Myocyte (in vitro differentiated cells): ENCODE results near the gene HECTD2. TPM values are rescaled to one million over a fixed set of nuclear protein-coding genes. Genes with fewer than 3 reads are reported as not detected.
A peak's percentile ranks its signal among the peaks of the same experiment; 100 is the strongest.
"Not testable (repeated sequence)": the region's sequence is repeated elsewhere in the genome, so short reads cannot be mapped to it uniquely, and the experiment has no call there.

Experiments used
- DNase-seq: peaks from one replicate; pipeline ENCODE4 v3.0.0-alpha.2; 2012; ENCODE audit warnings: low read depth
- total RNA-seq: library from RNA; depleted of rRNA; stranded (reverse); fragments of >200 nt; gene quantifications from 2 replicates; pipeline ENCODE4 v1.2.3, GENCODE V29; 2014

Gene HECTD2
- total RNA-seq, 1 donor from 2014 or later, result 11.8 TPM

DNA sequence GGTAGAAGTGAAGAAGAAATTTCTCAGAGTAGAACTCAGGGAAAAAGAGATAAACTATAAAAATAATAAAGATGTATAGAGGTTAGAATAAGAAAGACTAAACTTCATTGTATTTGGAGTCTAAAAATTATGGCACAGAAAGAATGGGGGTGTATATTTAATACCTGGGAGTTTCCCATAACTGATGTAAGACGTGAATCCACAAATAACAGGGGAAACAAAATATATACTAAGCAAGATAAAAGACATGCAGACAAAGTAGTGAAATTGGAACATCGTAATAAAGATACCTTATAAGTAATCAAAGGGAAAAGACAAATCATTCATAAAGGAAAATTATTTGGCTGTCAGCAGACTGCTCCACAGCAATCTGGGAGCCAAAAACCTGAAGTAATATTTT is 62.8 kb downstream of the HECTD2 start:
- DNase-seq, result no peak

DNA sequence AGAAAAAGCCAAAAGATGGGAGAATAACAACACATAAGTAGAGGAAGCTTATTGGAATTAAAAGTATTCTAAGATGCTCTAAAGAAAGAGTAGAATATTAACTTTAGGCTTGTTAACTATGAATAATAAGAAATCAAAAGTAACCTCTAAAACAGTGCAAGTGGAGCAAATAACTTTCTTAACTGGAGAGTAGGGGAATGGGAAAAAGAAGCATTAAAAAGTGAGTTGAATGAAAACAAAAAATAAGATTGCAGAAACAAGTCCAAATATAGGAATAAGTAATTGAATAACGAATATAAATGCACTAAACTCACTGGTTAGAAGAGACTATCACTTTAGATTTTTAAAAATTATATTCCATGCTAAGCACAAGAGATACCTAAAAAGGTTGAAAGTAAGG is 63.9 kb downstream of the HECTD2 start:
- no peak for DNase-seq

DNA sequence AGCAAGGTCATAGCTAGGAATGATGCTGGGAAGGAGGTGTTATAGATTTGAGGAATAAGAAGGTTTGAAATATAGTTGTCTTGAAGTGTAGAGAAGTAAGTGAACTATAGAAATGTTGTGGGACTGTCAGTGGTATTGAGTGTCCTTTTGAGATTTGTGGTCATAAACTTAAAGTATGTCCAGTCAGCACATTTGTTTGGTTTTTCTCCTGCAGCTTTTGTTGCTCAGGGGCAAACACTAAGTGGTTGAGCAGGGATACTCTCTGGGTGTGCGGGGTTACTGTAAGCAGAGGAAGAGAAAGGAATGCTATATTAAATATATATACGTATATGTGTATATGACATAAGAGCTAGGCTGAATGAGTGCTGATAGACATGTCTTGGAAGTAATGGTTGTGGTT is 67.1 kb downstream of the HECTD2 start:
- no peak for DNase-seq

DNA sequence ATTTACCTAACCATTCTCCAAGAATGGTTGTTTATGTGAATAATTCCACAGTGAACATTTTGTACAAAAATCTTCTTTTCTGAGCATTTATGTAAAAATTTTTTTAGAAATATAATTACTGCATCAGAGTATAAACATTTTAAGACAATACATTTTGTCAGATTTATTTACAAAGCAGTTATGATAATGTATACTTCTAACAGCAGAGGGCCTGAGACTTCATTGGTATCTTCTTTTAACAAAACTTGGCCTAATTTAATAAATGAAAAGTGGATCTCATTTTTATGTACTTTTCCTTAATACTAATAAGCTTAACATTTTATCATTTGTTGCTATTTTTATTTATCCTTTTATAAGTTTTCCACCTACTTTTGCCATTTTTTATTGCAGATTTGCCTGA is 69.4 kb downstream of the HECTD2 start:
- DNase-seq, result no peak

DNA sequence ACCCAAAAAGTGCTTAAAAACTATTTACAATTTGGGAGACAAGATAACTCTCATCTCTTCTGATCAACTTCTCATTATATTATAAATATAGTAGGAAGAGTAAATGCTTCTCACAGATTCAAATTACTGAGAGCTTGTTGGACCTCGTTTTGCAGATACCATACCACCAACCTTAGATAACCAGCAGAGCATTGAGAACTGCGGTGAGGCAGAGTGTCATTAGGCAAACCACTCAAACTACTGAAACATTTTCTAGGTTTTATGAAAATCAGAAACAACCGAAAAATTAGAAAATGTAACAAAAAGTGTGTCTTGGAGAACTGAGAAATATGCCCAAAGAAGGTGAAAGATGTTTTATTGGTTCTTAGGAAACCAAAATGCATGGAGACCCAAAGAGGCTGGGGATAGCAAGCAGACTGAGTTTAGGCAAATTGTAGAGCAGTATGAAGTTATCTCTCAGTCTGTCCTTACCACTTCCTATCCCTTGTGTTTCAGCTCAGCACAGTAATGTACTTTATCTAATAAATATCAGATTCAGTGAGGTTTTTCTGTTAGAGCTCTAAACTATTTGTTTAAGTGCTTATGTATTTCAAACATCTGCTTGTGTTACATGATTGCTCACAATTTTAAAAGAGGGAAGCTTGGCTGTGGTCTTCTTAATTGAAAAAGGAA is 77.9 kb downstream of the HECTD2 start:
- DNase-seq, result no peak

DNA sequence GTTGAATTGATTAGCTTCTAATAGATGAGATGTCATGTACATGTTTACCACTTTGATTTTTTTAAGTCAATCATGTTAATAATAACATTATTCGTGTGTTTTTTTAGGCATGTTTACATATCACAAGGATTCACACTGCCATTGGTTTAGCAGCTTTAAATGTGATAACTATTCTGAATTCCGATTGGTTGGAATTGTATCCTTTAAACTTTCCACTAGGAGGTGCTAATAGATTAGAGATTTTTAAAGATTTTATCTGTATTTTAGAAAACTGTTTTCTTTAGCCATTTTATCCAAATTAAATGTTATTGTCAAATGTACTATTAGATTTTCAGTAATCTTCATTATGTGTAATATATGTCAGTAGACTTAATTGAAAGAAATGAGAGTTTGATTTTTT is 83.2 kb downstream of the HECTD2 start:
- peak; percentile 54 for DNase-seq

DNA sequence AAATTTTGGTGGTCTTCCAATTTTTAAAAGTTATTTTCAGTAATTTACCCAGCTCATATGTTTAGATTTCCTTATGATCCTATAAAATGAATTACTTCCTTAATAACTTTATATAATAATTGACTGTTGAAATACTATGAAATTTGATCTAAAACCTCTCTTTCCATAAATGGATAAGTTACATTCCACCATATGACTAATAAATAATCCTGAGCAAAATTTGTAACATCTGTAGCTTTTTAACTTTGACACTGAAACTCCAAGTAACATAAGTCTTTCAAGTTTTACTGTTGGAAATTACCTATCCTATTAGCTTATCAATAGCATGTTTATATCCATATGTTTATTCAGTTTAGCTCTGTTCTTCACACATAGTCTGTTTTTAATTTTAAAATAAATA is 85.3 kb downstream of the HECTD2 start:
- DNase-seq, result no peak

DNA sequence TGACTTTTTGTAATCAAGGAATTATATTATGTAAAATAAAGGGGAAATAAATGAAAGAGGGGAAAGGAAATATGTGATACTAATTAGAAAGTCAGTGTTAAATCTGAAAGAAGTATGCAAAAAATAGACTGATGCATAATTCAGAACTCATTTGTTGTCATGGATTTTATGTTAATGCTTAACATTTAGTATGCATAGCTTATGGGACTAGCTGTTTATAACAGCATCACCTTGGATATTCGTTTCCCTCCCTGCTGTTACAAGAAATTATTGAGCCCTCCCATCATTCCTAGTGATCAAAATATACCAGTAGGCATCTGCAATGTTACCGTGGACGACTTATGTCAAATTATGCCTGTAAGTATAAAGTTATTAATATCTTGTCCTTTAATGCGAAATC is 85.9 kb downstream of the HECTD2 start:
- no peak for DNase-seq

DNA sequence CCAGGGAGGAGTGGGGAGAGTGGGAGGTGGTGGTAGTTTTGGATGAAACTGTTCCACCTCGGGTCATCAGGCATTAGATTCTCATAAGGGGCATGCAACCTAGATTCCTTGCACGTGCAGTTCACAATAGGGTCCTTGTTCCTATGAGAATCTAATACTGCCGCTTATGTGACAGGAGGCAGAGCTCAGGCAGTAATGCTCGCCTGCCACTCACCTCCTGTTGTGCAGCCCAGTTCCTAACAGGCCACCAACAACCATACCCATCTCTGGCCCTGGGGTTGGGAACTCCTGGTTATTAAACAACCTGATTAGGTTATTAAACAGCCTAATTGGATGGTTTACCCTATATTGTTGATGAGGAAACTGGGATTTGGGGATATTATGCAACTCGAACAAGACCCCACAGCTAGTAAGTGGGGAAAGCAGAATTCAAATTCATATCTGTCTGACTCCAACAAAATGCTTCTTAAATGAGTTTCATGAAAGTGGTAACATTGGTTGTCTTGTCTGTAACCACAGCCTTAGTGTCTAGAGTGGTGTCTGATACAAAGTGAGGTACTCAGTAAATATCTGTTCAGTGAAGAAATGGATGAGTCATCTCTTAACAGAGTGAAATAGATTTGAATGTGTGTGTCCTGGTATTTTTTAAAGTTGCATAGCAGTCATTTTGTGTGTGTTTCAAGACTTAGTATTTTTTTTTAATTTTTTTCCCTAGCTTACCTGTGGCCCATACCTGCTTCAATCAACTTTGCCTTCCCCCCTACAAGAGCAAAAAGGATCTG is 101.6 kb downstream of the HECTD2 start:
- DNase-seq, result peak; percentile 63

DNA sequence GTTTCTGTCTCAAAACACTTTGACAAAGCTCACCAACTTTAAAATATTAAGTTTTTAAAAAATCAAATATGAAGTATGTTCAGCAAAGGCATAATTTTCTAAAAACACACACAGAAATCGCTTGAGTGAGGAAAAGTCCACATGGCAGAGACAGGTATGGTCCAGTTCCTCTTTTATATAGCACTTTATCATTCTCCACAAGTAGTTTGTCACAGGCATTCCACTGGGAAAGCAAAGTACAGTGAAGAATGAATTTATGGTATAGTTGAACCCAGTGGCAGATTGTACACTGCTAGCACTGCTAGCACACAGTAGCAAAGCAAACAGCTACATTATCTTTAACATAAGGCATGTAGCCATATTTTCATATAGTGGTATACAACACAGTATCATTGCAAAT is 102.3 kb downstream of the HECTD2 start:
- no peak for DNase-seq

DNA sequence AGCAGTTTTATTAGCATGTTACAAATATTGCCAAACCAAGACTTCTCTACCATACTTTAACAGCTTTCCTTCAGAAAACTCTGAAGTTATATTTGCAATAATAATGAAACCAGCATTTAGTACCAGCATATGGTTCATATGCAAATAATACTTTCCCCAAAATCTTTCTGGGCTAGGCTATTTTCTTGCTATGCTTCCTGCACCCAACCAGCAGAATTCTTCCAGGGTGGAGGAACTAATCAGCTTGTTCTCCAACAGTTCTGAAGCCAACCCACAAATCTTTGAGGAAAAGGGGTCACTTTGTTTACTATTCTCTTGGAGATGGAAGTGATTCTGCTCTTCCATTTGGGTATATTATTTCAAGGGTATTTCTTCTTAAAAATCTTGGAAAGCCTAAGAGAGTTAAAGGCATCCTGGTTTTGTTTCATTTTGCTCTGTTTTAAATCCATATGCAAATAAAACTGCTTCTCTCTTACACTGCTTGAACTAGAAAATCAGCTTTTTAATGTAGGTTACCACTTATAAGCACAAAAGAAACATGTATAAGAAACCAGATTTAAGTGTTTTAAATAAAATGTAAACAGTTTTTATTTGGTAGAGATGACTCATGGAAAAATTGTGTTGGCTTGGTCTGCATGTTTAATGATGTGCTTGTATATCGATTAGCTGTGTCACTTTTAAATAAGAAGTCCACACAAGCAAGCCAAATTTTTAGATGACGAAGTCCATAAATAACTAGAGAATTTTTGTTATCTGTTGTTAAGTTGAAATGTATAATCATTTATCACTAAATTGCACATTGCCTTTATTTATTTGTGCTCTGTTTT is 103.7 kb downstream of the HECTD2 start:
- no peak for DNase-seq

DNA sequence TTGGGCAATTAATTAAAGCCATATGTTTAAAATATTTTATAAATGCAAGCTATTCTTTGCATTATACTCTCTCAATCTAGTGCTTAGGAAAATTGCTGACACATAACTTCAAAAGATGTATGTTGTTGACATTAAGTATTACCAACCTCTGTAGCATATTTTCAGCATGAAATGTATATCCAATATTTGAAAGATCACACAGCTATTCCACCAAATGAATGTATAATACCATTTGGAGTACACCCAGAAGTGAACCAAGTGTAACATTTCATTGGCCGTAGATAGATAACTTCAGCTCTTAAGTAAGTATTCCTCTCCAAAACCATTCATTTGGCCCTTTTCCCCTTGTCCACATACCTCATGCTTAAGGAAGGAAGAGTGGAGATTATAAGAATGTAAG is 104.6 kb downstream of the HECTD2 start:
- no peak for DNase-seq

DNA sequence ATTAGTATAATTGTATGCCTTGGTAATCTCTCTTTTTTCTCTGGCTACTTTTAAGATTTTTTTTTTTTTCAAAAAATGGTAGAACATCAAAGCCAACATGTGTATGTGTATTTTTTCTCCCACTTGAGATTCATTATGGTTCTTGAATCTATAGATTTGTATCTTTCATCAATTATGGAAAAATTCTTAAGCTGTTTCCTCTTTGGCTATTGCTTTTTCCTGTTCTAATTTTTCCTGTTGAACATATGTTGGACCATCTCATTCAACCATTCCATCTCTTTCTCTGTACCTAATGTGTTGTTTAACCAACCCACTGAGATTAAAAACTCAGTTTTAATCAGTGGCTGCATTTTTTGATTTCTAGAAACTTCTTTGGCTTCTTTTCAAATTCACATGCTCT is 107.2 kb downstream of the HECTD2 start:
- DNase-seq, result no peak

DNA sequence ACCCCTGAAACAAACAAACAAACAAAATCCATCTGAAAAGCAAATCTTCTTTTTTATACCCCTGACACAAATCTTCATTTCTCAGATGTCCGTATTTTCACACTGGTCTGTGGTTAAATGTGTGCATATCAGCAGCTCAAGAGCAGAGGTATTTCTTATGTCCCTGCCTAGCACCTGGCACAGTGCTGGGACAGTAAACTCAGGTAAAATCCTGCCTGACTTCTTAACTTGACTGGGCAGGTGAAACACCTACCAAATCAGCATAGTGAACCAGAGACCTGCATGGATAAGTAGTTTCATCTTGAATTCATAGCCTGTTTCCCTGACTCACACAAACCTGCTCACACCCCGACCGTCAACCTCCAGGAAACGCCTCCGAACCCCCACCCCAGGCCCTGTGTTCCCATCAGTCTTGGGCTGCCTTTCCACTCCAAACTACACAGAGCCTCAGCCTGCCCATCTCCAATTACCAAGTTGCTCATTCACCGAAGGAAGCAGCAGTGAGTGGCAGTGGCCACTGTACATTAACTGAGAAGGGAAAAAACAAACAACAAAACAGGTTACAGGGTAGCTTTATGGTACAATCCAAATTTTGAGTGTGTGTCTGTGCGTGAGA is 109.9 kb downstream of the HECTD2 start:
- DNase-seq, result no peak

DNA sequence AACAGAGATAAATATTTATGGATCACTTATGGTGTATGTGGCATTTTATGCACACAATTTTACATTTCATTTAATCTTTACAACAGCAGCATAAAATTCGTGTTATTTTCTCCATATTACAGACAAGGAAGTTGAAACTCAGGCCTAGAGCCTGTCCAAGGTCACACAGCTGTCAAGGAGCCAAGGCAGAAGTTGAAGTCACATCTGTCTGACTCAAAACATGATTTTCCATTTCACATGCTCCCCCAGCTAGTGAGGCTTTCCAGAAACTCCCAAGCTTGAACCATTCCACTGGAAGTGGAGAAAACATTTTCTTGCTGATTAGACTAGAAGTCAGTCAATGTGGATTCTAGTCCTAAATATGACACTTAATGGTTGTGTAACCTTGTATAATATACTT is 110.5 kb downstream of the HECTD2 start:
- DNase-seq, result no peak

DNA sequence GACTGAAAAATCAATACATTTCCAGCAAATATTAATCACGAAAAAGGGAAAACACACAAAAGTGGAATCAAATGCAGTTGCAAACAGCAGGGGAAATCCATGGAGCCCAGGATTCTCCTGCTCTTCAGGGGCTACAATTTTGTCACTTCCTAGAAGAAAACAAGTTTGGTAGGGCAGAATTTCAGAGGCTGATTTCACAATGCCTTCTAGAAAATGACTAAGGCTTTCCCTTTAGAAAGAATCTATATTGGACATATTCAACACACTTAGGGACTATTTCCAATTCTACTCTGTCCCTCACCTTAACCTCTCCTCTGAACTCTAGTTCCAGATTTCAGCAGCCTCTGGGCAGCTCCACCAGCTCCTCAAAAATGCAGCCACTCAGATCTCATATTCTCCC is 111.3 kb downstream of the HECTD2 start:
- DNase-seq, result no peak

DNA sequence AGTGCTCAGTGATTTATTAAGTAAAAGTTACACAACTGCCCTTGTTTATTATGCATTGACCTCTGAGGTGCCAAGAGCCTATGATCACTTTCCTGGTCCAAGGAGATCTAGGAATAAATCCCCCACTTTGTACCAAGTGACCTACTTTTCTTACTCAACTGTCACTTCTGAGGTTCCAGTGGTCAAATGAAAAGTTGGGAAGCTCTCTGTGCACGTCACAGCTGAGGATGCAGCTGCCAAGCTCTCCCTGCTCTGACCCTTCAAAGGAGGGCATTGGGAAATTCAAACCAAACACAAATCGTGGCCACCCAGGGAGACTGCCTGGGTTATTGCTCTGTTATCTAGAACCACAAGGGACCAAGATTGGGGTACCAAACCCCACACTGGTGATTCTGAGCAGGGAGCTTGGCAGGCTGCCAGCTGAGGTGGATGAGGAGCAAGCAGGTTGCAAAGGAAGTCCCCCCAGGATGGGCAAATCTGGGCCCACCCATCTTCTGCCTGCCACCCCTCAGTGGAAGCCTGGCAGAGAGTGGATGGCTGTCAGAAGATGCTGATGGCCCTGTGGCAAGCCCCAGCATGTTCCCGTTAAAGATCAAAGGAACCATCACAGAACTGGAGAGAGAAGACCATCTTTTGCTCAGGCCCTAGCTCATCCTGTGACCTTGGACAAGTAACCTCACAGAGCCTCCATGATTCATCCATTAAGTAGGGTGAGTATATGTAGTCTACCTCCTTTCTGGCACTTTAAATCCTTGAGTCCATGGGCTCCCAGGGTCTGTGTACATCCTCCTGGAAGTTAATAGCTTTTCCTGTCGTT is 116.0 kb downstream of the HECTD2 start:
- peak; percentile 85 for DNase-seq

DNA sequence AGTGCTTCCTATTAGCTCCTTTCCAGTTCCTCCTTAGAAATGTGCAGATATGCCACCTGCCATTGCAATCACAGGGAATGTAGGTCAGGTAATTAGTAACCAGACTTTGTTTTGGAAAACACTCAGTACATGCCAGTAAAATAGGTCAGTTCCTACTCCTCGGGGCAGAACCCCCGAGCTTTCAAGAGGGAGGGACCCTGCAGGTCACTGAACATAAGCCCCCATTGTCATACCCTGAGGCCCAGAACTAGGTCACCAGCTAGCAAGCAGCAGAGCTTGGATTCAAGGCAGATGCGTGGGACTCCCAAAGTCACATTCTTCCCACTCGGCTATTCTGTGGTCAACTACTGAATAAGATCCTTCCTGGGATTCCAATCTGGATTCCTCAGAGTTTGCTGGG is 117.9 kb downstream of the HECTD2 start:
- DNase-seq, result no peak

DNA sequence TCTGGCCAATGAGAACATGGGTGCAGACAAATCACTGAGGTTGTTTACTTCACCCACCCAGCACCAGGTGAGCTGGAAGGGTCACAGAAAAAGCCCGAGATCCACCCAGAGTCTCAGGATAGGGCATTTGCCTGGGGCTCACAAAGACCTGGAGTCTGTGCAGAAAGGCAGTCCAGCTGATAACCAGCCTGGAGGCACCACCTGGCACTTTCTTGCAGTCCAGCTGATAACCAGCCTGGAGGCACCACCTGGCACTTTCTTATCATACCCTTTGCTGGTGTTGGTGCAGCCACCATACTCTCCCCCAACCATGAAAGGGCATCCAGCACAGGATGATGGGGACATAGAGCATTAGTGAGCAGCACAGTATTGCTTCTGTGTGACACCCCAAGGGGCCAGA is 118.6 kb downstream of the HECTD2 start:
- no peak for DNase-seq

DNA sequence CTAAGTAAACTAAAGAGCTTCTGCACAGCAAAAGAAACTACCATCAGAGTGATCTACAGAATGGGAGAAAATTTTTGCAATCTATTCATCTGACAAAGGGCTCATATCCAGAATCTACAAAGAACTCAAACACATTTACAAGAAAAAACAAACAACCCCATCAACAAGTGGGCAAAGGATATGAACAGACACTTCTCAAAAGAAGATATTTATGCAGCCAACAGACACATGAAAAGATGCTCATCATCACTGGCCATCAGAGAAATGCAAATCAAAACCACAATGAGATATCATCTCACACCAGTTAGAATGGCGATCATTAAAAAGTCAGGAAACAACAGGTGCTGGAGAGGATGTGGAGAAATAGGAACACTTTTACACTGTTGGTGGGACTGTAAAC is 124.6 kb downstream of the HECTD2 start:
- not testable (repeated sequence) for DNase-seq

DNA sequence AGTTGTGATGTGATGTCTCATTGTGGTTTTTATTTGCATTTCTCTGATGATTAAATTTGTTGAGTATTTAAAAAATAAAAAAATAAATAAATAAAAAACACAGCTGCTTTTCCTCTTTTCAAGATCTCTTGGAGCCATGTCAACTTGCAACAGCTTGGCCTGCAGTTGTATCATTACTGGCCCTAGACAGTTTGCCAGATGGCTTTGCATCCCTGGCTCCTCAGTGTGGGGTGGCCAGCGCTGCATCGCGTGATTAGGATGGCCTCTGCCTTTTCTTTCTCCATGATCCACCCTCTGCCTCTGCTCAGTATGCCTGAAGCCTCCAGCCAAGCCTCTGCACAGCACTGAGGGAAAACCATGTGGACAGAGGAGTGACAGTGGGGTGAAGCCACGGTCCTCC is 126.0 kb downstream of the HECTD2 start:
- peak; percentile 81 for DNase-seq
